NB4 (cell line): Measurements from ENCODE around the gene BMF.

ENCODE experiments used
- DNase-seq: peaks from one replicate; pipeline ENCODE4 v3.0.0; 2010; ENCODE audit warnings: low read depth
- H3K4me3 ChIP-seq: one replicate; pipeline ENCODE4 v1.5.1; 2011; ENCODE audit warnings: mild to moderate bottlenecking, low read depth, low read length, moderate library complexity
- MYC ChIP-seq: IDR thresholded peaks from 2 replicates; pipeline ENCODE4 v1.6.1; 2011; ENCODE audit warnings: low read depth, low read length
- POLR2A ChIP-seq: IDR thresholded peaks from 2 replicates; pipeline ENCODE4 v1.6.1; 2011; ENCODE audit warnings: mild to moderate bottlenecking; ENCODE audit not compliant: insufficient read length; ENCODE audit errors: extremely low read depth
- TF ChIP-seq, protein P1 (sequence below): IDR thresholded peaks from 2 replicates; pipeline ENCODE4 v1.6.1; 2011; ENCODE audit warnings: low read depth, low read length
- TF ChIP-seq, protein P2 (sequence below): IDR thresholded peaks from one replicate; pipeline ENCODE4 v1.5.1; 2012; ENCODE audit warnings: low read depth, low read length

BMF gene

DNA sequence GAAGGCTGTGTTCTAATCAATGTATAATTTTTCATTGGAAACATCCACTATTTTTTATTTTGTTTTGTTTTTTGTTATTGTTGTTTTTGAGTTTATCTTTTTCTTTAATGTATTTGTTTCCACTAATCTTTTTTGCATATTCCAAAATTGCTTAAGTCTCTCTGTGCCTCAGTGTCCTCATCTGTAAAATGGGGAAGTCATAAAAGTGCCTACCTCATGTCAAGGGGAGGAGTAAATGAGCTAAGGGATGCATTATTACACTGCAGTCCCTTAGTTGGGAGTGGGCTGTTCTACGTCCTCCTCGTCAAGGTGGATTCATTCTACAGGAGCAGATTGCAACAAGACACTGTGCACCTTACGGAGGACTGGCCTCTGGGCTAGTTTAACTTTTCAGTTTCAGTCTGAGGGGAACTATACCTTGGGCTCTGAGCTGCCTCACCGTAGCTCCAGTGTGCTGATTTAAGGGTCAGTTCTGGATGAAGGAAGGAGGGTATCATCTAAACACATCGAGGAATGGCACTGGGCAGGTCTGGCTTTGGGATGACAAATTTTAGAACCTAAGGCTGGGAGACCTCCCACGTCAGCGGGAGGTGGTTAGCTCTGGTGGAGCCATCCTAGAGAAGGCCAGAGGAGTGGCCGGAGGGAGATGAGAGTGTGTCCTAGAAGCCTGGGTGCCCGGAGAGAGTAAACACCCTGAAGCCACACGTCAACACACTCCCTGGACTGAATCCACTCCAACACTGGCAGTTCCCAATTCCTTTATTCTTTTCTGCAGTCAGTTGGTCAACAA lies 64.6 kb downstream of the BMF start:
- H3K4me3 ChIP-seq = no peak overlapping the region

DNA sequence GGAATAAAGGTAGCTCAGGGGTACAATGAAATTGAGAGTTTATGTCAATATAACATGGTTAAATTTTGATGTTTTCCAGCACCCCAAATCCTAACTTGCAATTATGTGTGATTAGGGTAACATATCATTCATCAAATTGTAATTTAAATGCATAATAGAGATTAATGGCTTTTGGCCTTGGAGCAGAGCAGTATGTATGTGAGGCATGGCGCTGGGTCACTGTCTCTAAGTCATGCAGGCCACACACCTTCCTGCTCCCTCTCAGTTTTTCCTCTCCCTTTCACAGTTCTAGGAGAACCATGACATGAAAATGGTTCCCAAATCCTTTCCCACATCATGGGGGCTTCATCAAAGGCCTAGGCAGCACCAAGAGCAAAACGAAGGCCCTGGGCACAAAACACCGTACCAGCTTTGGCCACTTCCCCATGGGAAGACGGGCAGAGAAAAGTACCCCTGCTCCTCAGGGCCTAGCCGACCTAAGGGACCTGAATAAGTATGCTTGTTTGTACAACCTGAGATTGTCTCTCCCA lies 65.8 kb downstream of the BMF start:
- TF ChIP-seq POLR2A (no peak), MYC (no peak)
- TF ChIP-seq, protein P1, sequence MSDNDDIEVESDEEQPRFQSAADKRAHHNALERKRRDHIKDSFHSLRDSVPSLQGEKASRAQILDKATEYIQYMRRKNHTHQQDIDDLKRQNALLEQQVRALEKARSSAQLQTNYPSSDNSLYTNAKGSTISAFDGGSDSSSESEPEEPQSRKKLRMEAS = no peak
- TF ChIP-seq, protein P2, sequence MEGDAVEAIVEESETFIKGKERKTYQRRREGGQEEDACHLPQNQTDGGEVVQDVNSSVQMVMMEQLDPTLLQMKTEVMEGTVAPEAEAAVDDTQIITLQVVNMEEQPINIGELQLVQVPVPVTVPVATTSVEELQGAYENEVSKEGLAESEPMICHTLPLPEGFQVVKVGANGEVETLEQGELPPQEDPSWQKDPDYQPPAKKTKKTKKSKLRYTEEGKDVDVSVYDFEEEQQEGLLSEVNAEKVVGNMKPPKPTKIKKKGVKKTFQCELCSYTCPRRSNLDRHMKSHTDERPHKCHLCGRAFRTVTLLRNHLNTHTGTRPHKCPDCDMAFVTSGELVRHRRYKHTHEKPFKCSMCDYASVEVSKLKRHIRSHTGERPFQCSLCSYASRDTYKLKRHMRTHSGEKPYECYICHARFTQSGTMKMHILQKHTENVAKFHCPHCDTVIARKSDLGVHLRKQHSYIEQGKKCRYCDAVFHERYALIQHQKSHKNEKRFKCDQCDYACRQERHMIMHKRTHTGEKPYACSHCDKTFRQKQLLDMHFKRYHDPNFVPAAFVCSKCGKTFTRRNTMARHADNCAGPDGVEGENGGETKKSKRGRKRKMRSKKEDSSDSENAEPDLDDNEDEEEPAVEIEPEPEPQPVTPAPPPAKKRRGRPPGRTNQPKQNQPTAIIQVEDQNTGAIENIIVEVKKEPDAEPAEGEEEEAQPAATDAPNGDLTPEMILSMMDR = no peak
- no peak overlapping the region for H3K4me3 ChIP-seq
- DNase-seq = no peak

More for the DNA sequence above, 64.6 kb downstream of the BMF start:
- TF ChIP-seq POLR2A = no peak
- TF ChIP-seq MYC = no peak
- TF ChIP-seq, protein P1 = no peak
- TF ChIP-seq, protein P2 = no peak
- no peak for DNase-seq

DNA sequence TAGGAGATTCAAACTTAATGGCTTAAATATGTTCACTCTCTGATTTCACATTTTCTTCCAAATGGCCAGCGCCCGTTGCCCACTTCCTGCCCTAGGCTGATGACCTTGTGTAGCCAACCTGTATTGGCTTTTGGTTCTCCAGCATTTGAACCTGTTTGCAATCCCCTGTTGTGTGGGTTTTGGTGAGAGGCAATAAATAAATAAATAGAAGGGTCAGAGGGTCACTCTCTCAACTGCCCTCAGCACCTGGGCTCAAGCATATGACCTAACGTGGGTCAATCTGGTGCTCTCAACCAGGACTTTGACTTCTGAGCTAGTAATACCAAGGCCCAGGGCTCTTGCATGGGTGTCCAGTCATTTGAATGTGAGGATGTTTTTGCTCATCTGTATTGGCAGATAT lies 67.9 kb downstream of the BMF start:
- no peak overlapping the region for H3K4me3 ChIP-seq
- DNase-seq = no peak
- no peak for TF ChIP-seq POLR2A
- no peak for TF ChIP-seq MYC
- TF ChIP-seq, protein P1 = no peak
- TF ChIP-seq, protein P2 = no peak

DNA sequence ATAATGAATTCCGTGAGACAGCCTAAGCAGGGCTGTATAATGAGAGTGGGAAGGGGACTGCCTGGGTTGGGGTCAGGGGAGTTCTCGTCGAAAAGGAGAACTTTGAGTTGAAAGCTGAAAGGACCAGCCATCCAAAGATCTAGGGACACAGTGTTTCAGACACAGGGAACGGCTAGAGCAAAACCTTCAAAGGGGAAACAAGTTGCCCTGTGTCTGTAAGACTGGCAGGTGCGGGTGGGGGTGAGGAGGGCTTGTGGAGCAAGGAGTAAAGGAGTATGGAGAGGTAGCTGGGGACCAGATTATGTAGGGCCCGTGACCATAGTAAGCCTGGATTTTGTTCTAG lies 68.4 kb downstream of the BMF start:
- peak; percentile 20 for DNase-seq
- TF ChIP-seq POLR2A (no peak), MYC (no peak)
- TF ChIP-seq, protein P1 = no peak
- TF ChIP-seq, protein P2 = no peak
- H3K4me3 ChIP-seq = peak overlapping the region; percentile 53

DNA sequence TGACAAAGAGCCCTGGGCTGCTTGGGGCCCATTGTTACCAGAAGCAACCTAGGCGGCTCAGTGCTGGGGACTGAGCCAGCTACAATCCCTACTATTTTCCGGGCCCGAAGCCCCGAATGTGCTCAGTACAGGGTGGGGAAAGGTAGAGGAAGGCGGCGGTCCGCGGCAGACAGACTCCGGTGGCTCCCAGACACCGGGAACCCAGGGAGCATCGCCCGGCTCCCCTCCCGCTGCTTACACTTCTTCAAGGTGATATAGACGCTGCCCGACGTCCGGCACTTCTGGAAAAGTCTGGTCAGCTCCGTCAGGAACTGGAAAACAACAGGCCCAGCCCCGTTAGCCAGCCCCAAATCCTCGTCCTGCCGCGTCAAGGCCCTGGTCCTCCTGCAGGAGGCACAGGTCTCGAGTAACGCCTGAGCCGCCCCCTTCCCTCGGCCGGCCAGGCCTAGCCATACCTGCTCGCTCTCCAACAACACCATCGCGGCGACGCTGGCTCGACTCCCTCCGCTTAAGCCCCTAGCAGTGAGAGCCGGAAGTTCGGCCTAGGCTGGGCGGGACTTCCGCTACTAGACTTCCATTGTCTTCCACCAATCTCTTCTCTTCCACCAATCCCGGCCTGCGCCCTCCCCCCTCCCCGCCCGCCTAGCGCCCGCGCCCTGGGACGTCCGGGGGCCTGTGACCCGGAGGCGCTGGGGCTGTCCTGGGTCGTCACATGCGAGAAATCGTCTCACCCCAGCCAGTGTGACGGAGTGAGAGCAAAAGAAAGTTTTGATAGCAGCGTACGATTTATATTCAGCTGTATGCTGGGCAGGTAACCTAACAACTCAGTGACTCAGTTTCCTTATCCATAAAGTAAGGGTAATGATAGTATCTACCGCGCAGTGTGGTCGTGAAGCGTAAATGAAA lies 69.8 kb downstream of the BMF start, which contains the start of gene SRP14:
Gene SRP14 (minus strand): TSS at position 544 of the 906 bp plus-strand sequence. CDS start 65 bp downstream, at position 479.
- TF ChIP-seq, protein P2 = no peak
- TF ChIP-seq, protein P1 = peak; percentile 28; the same call in 1 of the 2 replicates
- peak; percentile 89 for TF ChIP-seq POLR2A
- TF ChIP-seq MYC = no peak; the same call in 1 of the 2 replicates
- DNase-seq = peak; percentile 95
- H3K4me3 ChIP-seq = peak within 1 kb of the TSS; percentile 98
